Activated CD8-positive, alpha-beta memory T cell treated with anti-CD3 and anti-CD28 coated beads, Interleukin-2, amount 50 U/mL, for 48 hours (primary cell): Measurements from ENCODE around the gene ALOX12B.

Experiments used
- DNase-seq: peaks from one replicate; pipeline ENCODE4 v3.0.0-alpha.2; 2020

The ALOX12B gene

GRCh38 chr17:8087075-8087951 lies at the start of gene ALOX12B:
ALOX12B (minus strand) TSS chr17:8087716; CDS start chr17:8087442, 274 bp downstream.
- DNase-seq = no peak

DNA sequence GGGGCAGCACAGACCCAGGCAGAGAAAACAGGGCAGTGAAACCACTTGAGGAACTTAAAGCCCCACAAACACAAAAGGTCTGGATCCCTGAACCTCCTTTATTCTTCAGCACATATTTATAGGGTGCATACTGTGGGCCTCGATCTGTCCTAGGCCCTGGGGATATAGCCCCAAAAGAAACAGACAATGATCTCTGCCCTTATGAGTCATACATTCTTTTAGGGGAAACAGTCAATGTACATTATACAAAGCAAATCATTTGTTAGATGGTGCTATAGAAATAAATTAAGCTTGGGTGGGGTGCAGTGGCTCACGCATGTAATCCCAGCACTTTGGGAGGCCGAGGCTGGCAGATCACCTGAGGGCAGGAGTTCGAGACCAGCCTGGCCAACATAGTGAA lies 46.4 kb upstream of the ALOX12B start:
- no peak for DNase-seq

DNA sequence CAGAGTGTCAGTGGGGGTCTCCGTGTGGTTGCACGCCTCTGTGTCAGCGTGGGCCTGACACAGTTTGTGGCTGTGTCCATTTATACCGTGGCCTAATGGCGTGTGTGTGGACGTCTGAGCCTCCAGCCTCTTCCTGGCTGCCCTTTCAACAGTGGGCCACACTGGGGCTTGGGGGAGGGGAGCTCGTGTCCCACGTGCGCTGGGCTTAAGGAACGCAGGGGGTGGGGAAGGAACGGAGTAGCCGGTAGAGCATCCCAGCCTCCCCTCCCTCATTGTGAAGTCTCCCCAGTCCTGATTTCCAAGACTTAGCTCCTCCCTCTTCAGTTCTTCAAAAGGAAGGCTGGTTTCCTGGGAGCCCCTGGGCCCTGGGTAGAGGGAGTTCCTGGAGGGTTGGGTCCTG lies 45.9 kb upstream of the ALOX12B start:
- DNase-seq = no peak

DNA sequence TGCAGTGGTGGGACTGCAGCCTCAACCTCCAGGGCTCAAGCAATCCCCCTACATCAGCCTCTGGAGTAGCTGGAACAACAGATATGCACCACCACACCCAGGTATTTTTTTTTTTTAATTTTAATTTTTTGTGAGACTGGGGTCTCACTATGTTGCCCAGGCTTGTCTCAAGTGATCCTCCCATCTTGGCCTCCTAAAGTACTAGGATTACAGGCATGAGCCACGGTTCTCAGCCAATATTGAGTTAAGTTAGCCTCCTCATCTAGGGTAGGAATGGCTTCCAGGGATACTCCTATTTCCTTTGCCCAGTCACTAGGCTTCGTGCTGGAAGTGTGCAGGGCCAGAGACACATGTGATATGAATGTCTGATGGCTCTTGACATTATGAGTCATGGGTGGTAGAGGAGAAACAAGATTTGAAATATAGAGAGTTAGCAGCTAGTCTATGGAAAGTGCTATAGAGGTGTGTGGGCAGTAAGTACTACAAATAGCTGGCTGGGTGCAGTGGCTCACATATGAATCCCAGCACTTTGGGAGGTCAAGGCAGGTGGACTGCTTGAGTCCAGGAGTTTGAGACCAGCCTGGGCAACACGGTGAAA lies 44.4 kb upstream of the ALOX12B start:
- DNase-seq = no peak

DNA sequence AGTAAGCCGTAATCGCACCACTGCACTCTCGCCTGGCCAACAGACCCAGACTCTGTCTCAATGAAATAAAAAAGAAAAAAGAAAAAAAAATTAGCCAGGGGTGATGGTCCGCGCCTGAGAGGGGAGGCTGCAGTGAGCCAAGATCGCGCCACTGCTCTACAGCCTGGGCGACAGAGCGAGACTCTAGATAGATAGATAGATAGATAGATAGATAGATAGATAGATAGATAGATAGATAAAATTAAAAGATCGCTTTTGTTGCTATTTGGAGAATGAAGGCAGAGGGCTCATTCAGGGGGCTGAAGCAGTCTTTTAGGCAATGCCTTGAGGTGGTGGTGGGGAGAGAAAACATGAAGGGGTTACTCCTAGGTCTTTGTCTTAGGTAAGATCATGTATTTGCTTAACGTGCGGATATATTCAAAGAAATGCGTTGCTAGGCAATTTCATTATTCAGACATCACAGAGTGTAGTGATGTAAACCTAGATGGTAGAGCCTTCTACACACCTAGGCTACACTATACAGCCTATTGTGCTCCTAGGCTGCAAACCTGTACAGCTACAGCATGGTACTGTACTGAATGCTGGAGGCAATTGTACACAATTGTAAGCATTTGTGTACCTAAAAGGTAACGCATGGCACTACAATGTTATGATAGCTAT lies 40.7 kb upstream of the ALOX12B start:
- DNase-seq = no peak

DNA sequence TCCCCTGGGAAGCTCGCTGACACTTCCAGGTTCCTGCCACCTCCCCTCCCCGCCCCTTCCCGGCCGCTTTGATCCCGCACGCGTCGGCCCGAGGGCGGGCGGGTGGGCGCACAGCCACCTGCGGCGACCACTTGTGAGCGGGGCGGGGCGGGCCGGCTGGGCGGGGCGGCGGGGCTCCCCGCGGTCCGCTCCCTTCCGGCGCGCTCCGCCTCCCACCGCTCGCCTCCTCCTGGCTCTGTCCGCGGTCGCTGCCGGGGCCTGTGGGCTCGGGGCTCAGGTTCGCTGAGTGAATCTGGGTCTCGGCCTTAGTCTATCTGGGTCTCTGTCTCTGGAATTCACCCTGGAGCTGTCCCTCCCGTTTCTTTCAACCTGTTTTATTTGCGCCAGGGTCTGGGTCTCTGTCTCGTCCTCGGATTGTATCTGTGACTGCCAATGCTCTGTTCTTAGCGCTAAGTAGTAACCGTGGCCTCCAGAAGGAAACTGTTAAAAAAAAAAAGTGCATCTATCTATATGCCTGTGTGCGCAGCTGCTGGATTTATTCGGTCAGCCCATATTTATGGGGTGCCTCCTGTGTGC lies 39.1 kb upstream of the ALOX12B start:
- DNase-seq = peak; percentile 80

GRCh38 chr17:8125947-8126490 lies 38.5 kb upstream of the ALOX12B start:
- no peak for DNase-seq

- DNase-seq = peak; percentile 100
Measured at GRCh38 chr17:8125154-8125946, 37.8 kb upstream of the ALOX12B start.

GRCh38 chr17:8124350-8125153 lies 37.0 kb upstream of the ALOX12B start:
- peak; percentile 71 for DNase-seq

- DNase-seq = no peak
Measured at GRCh38 chr17:8123695-8124349, 36.3 kb upstream of the ALOX12B start, which contains the start of gene HES7. HES7 (minus strand) TSS chr17:8124106; CDS start chr17:8124084, 22 bp downstream.

DNA sequence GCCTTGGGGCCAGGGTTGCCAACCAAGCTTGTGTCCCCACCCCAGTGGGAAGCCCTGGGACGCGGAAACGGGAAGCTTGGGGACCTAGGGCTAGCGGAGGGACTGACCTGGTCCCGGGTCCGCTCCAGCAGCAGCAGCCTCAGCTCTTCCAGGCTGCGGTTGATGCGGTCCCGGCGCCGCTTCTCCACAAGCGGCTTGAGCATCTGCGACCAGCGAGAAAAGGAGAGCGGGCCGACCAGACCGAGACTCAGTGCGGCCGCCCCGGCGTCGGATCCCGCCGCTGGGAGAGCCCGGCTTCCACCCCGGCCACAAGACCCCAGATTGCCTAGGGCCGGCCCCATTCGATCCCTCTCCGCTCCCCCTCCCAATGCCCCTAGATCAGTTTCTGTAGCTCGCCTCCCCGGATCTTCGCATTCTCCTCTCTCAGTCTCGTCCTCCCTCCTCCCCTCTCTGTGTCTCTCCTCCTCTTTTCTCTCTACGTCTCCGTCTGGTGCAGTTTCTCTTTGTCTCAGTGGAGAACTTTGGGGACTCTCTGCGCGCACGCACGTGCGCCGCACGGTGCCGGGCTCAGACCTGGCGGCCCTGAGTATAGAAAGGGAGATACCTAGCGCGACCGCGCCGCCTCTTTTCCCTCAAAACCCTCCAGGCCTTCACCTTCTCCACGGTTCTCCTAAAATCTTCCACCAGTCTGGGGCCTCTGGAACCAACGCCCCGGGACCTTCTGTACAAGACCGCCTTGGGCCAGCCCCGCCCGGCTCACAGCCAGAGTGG lies 35.6 kb upstream of the ALOX12B start:
- DNase-seq = peak; percentile 72

DNA sequence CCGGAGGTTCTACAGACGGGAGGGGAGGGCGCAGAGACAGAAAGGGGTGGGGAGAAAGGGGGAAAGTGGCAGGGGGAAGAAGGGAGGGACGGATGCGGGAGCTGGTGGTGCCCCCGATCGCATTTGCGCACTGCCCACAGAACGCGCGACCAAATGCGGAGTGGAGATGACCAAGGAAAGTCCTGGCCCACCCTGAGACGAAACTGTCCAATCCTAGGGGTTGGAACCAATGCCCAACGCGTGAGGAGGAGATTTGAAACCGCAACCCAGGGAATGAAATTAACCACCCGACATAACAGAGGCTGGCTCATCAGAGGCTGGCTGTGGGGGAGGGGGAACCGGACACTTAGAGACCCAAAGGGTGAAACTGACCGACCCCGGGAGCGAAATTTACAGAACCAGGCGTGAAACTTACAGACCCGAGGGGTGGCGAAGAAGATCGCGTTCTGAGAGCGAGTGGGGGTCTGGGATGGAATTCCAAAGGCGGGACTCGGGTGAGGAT lies 35.0 kb upstream of the ALOX12B start:
- peak; percentile 66 for DNase-seq

DNA sequence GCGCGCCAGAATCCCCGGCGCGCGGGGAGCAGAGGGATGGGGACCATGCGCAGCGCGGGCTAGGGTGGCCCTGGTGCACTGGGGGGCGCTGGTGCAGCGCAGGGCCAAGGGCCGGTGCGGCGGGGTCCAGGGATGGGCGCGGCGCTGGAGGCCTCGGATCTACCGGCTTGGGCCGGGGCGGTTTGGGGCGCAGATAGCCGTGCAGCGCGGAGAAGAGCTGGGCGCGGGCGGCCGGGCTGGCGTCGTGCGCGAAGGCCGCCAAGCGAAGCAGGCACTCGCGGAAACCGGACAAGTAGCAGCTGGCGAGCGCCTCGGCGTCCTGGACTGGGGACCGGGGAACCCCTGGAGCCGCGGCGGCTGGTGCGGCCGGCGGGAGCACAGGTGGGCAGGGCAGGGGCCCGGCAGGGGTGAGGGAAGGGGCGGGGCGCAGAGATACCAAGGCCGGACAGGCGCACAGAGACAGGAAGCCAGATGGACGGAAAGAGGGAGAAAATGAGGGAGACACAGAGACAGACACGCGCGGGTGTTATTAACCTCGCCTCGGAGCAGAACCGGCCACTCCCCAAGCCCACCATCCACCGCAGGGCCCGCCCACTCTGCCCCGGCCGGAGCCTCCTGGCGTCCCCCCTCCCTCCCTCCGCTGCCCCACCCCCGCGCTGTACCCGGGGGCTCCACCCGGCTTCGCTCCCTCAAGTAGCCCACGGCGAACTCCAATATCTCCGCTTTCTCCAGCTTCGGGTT lies 34.3 kb upstream of the ALOX12B start:
- peak; percentile 85 for DNase-seq

DNA sequence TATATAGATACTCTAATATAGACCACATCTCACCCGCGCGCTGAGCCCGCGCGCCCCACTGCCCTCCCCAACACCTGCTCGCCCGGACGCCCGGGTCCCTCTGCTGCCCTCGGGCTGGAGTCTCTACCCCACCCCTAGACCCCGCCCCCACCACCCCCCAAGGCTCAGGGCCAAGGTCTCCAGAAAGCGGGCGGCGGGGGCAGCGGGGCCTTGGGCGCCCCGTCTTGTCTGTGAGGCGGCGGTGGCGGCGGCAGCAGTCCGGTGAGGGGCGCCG lies 33.8 kb upstream of the ALOX12B start:
- peak; percentile 65 for DNase-seq

DNA sequence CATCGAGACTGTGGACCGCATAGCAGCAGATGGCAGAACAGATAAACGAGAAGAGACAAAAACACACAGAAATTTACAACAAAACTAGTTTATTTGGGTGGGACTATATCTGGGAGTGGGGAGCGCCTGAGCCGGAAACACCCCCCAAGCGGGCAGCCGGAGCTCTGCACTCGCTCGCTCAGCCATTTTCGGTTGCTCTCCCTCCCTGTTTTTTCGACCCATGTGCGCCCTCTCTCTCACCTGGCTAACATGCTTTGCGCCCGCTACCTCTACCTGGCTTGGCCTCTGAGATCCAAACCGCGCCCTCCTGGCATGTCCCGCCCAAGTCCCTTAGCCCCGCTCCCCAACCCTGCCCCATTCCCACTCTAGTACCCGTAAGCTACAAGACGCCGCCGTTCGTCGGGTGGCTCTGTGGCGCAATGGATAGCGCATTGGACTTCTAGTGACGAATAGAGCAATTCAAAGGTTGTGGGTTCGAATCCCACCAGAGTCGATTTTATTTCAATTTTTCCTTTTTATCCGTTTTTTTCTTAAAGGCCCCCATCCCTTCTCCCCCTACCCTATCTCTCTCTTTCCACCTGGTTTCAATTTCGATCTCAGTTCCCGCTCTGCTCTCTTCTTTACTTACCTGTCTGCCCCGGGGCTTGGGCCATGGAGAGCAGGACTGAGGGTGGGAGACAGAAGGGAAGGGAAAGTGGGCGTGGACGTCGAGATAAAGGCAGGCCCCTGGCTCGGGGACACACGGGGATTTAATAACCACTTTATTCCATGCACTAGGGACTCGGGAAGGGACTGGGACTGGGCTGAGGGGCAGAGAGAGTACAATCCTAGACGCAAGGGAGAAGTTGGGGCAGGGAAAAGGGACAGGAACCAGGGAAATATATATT lies 33.2 kb upstream of the ALOX12B start:
- DNase-seq = peak; percentile 99

DNA sequence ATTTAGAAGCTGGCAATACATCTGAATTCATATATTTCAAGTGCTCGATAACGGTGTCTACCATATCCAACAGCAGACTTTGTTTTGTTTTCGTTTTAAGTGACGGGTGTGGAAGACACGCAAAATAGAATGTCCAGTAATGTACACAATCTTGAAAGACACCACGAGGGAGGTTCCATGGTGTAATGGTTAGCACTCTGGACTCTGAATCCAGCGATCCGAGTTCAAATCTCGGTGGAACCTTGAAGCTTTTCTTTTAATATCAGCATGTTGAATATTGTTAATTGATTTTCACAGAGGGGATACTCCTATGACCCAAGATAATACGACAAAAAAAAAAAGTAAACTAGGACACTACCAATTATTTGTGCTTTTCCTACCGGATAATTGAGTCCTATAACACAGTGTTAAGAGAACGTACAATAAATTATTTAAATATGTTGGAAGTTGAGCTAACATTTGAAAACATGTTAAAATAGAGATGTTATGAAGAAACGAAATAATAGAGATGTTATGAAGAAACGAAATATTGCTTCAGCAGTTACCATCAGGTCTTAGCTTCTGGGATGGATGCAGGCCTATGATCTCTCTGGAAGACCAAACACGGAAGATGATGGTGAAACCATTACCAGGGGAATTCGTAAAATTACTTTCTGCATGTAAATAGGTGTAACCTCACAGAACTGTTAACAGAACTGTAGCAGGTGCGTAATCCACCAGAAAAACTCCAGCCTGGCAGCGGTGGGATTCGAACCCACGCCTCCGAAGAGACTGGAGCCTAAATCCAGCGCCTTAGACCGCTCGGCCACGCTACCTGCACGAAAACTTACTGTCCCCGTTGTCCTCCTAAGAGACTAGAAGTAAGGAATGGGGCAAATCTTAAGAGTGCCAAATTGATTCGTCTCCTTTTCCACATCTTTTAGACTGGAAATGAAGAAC lies 32.3 kb upstream of the ALOX12B start:
- DNase-seq = peak; percentile 99
